IMR-90 (cell line): Measurements from ENCODE around the gene PFDN1. TPM values are rescaled to one million over a fixed set of nuclear protein-coding genes. Genes with fewer than 3 reads are reported as not detected.
A peak's percentile ranks its signal among the peaks of the same experiment; 100 is the strongest.

Source experiments
- ATAC-seq: fragments of 200-7000 bp; cut with Tn5 transposase; 2 replicates; pipeline ENCODE4 v1.9.1; 2020; ENCODE audit warnings: low read depth, mild to moderate bottlenecking, moderate library complexity
- BruUV-seq: library from RNA; stranded (reverse); fragments of 400-500 nt; replicated peaks from 2 replicates; lab custom pipeline; 2021; lab: Mats Ljungman, UMichigan
- CTCF ChIA-PET: fragments of 300-600 bp; formaldehyde crosslinking; extraction: SDS; loops from one replicate; lab custom pipeline; 2021; ENCODE audit warnings: antibody characterized with exemption; lab: Yijun Ruan, JAX
- POLR2A ChIA-PET: fragments of 300-600 bp; sonication (Branson Sonifier 250); formaldehyde crosslinking; loops from one replicate; lab custom pipeline; 2022; ENCODE audit warnings: antibody characterized with exemption; ENCODE audit not compliant: unreplicated experiment; lab: Charles Lee
- DNase-seq: peaks from one replicate; pipeline ENCODE4 v3.0.0; 2013
- H2AFZ ChIP-seq: replicated peaks from 2 replicates; pipeline ENCODE3; 2013; ENCODE audit warnings: low read length, mild to moderate bottlenecking; ENCODE audit not compliant: poor library complexity
- H2AK5ac ChIP-seq: 2 replicates; pipeline ENCODE4 v1.6.1; 2013; ENCODE audit warnings: low read depth, low read length, inconsistent platforms
- H2AK9ac ChIP-seq: replicated peaks from 2 replicates; pipeline ENCODE3; 2013; ENCODE audit warnings: mild to moderate bottlenecking, low read depth, low read length, moderate library complexity; ENCODE audit not compliant: poor library complexity
- H2BK120ac ChIP-seq: 2 replicates; pipeline ENCODE4 v1.6.1; 2013; ENCODE audit warnings: low read depth, low read length, inconsistent platforms
- H2BK15ac ChIP-seq: 3 replicates; pipeline ENCODE4 v1.6.1; 2013; ENCODE audit warnings: low read depth, low read length, inconsistent platforms
- H2BK20ac ChIP-seq: 2 replicates; pipeline ENCODE4 v1.6.1; 2013; ENCODE audit warnings: low read depth, mild to moderate bottlenecking, inconsistent platforms, low read length, moderate library complexity
- H2BK5ac ChIP-seq: 2 replicates; pipeline ENCODE4 v1.6.1; 2013; ENCODE audit warnings: mild to moderate bottlenecking, low read depth, low read length, inconsistent platforms; ENCODE audit not compliant: poor library complexity, severe bottlenecking
- H3K14ac ChIP-seq: replicated peaks from 2 replicates; pipeline ENCODE4 v1.6.1; 2013; ENCODE audit warnings: low read depth, low read length, inconsistent platforms
- H3K18ac ChIP-seq: 2 replicates; pipeline ENCODE4 v1.6.1; 2013; ENCODE audit warnings: low read depth, low read length, control low read depth
- H3K23ac ChIP-seq: 2 replicates; pipeline ENCODE4 v1.6.1; 2013; ENCODE audit warnings: low read depth, low read length, inconsistent platforms
- H3K27ac ChIP-seq: 2 replicates; pipeline ENCODE4 v1.5.1; 2013; ENCODE audit warnings: mild to moderate bottlenecking, control low read depth, low read length; ENCODE audit not compliant: insufficient read depth
- H3K27me3 ChIP-seq: 2 replicates; pipeline ENCODE4 v1.6.1; 2013; ENCODE audit warnings: low read length; ENCODE audit not compliant: control insufficient read depth, insufficient read depth
- H3K36me3 ChIP-seq: 2 replicates; pipeline ENCODE4 v1.6.1; 2013; ENCODE audit warnings: low read length, mixed read lengths; ENCODE audit not compliant: control insufficient read depth, insufficient read depth
- H3K4ac ChIP-seq: 2 replicates; pipeline ENCODE4 v1.6.1; 2013; ENCODE audit warnings: low read depth, low read length, inconsistent platforms
- H3K4me1 ChIP-seq: 2 replicates; pipeline ENCODE4 v1.6.1; 2013; ENCODE audit warnings: low read length, mixed read lengths; ENCODE audit not compliant: control insufficient read depth, insufficient read depth
- H3K4me2 ChIP-seq: 2 replicates; pipeline ENCODE4 v1.6.1; 2013; ENCODE audit warnings: low read depth, mild to moderate bottlenecking, control low read depth, low read length, moderate library complexity
- H3K4me3 ChIP-seq: 2 replicates; pipeline ENCODE4 v1.5.1; 2013; ENCODE audit warnings: low read depth, mild to moderate bottlenecking, control low read depth, low read length, moderate library complexity; ENCODE audit not compliant: insufficient read depth
- H3K56ac ChIP-seq: 2 replicates; pipeline ENCODE4 v1.6.1; 2013; ENCODE audit warnings: low read length, inconsistent platforms; ENCODE audit not compliant: insufficient read depth; ENCODE audit errors: extremely low read depth
- H3K79me1 ChIP-seq, 2 experiments: 2 replicates each; pipeline ENCODE4 v1.6.1; 2013; ENCODE audit warnings: low read length in 2 of 2, inconsistent platforms in 1 of 2, low read depth in 1 of 2
- H3K9ac ChIP-seq: 2 replicates; pipeline ENCODE4 v1.6.1; 2013; ENCODE audit warnings: low read depth, low read length, control low read depth
- H3K9me1 ChIP-seq: 2 replicates; pipeline ENCODE4 v1.6.1; 2013; ENCODE audit warnings: low read length, inconsistent platforms; ENCODE audit not compliant: insufficient read depth
- H3K9me3 ChIP-seq: 2 replicates; pipeline ENCODE4 v1.6.1; 2013; ENCODE audit warnings: low read length; ENCODE audit not compliant: control insufficient read depth, insufficient read depth
- H4K20me1 ChIP-seq: 2 replicates; pipeline ENCODE4 v1.6.1; 2013; ENCODE audit warnings: low read length, inconsistent platforms; ENCODE audit not compliant: insufficient read depth
- H4K5ac ChIP-seq: 2 replicates; pipeline ENCODE4 v1.6.1; 2013; ENCODE audit warnings: mild to moderate bottlenecking, low read depth, low read length, control low read depth
- H4K8ac ChIP-seq, 2 experiments: 2 replicates each; pipeline ENCODE4 v1.6.1; 2013; ENCODE audit warnings: low read depth in 2 of 2, low read length in 2 of 2, control low read depth in 1 of 2, inconsistent platforms in 1 of 2
- H4K91ac ChIP-seq: 2 replicates; pipeline ENCODE4 v1.6.1; 2013; ENCODE audit warnings: low read depth, low read length, inconsistent platforms; ENCODE audit not compliant: insufficient read depth
- CEBPB ChIP-seq: IDR thresholded peaks from 2 replicates; pipeline ENCODE4 v1.6.1; 2012; ENCODE audit warnings: low read depth, low read length, improper control_type of control experiment
- ELK1 ChIP-seq: fragments of 150-350 bp; IDR thresholded peaks from 2 replicates; pipeline ENCODE4 v1.6.1; 2016; ENCODE audit warnings: low read depth, mild to moderate bottlenecking, low read length, moderate library complexity, borderline replicate concordance
- FOS ChIP-seq: fragments of 150-350 bp; IDR thresholded peaks from 2 replicates; pipeline ENCODE4 v1.6.1; 2016; ENCODE audit warnings: low read depth, low read length
- MAFK ChIP-seq: IDR thresholded peaks from 2 replicates; pipeline ENCODE4 v1.6.1; 2012; ENCODE audit warnings: low read depth, low read length, improper control_type of control experiment
- MXI1 ChIP-seq: IDR thresholded peaks from 2 replicates; pipeline ENCODE4 v1.6.1; 2012; ENCODE audit warnings: low read depth, mild to moderate bottlenecking, low read length, moderate library complexity, borderline replicate concordance
- POLR2A ChIP-seq: IDR thresholded peaks from 2 replicates; pipeline ENCODE4 v1.6.1; 2012; ENCODE audit warnings: mild to moderate bottlenecking, low read depth, low read length
- RAD21 ChIP-seq: IDR thresholded peaks from 2 replicates; pipeline ENCODE4 v1.6.1; 2012; ENCODE audit warnings: low read length, improper control_type of control experiment
- RFX5 ChIP-seq: IDR thresholded peaks from 2 replicates; pipeline ENCODE4 v1.8.0; 2012; ENCODE audit warnings: low read depth, mild to moderate bottlenecking, low read length, moderate library complexity
- WGBS, 2 experiments: methylation state at CpG; one replicate each; pipeline versions ENCODE4 v1.1.5 to v1.1.7; 2013; ENCODE audit warnings: missing lambda C conversion rate in 2 of 2; ENCODE audit not compliant: insufficient read length in 1 of 2; ENCODE audit errors: extremely low coverage in 2 of 2; 5-methylcytosine and 5-hydroxymethylcytosine counted together
- dilution Hi-C: fragments of 300-500 bp; cut with HindIII; formaldehyde crosslinking; loops from one replicate; pipeline ENCODE4 v1.14.3; 2018; ENCODE audit warnings: low sequenced_read_pairs; ENCODE audit not compliant: unreplicated experiment
- in situ Hi-C: fragments of 300-500 bp; cut with MboI; formaldehyde crosslinking; loops from 3 replicates; pipeline ENCODE4 v1.14.3; 2019; ENCODE audit warnings: low sequenced_read_pairs, inconsistent platforms, mixed read lengths
- intact Hi-C: fragments of 100-400 bp; cut with micrococcal nuclease; formaldehyde crosslinking; loops from 2 replicates; pipeline ENCODE4 v1.10.0; 2022
- polyA plus RNA-seq, 3 experiments: library from polyadenylated mRNA; depleted of rRNA; stranded (reverse); fragments of >200 nt; gene quantifications; 2 replicates each; pipeline ENCODE4 v1.2.3, GENCODE V29; 2012; ENCODE audit warnings: low replicate concordance in 1 of 3
- total RNA-seq: library from RNA; depleted of rRNA; stranded (reverse); fragments of >200 nt; gene quantifications from 2 replicates; pipeline ENCODE4 v1.2.3, GENCODE V29; 2012

PFDN1 gene
- total and polyA plus RNA-seq, 2 of the 4 experiments (the other 2 are of a cell fraction), result 98.8 to 134 TPM

- no peak for TF ChIP-seq MXI1
- peak; percentile 63 for TF ChIP-seq MAFK
- TF ChIP-seq RAD21, result peak; percentile 37
- peak; percentile 86 for TF ChIP-seq FOS
- no peak for TF ChIP-seq RFX5
- no peak for TF ChIP-seq POLR2A
- TF ChIP-seq CEBPB, result no peak
- TF ChIP-seq ELK1, result peak; percentile 99
- no peaks in the 10 kb centered on the region for H3K27me3 ChIP-seq
- H3K14ac ChIP-seq, result no peak overlapping the region
- no peak overlapping the region for H3K23ac ChIP-seq
- in situ Hi-C loops (no loop called here), dilution Hi-C loops (no loop called here), intact Hi-C loops (loop anchor here (2.0 kb wide), 1 partner anchor 25 kb away; no protein-coding TSS in a partner anchor)
- H3K79me1 ChIP-seq, result peaks cover 34 to 76% of the 10 kb centered on the region in 2 experiments
- H3K27ac ChIP-seq, result 0 out of 2 replicates have a peak overlapping the region, but pooled peaks have one; percentile 7
- no peak overlapping the region for H3K4ac ChIP-seq
- peak overlapping the region; percentile 71; the same call in 1 of the 2 replicates for H2AK5ac ChIP-seq
- H2BK120ac ChIP-seq, result no peak overlapping the region
- ChIA-PET CTCF (interaction anchor here (0.6 to 3.5 kb wide), 7 partner anchors 12 to 99 kb away, joined by 3 to 15 read pairs (median 4); partner anchors contain the start of genes HBEGF and SLC4A9), POLR2A (interaction anchor here (0.6 kb wide), 1 partner anchor 84 kb away, joined by 8 read pairs; no protein-coding TSS in a partner anchor)
- H3K4me1 ChIP-seq, result peaks cover 11% of the 10 kb centered on the region
- H2BK20ac ChIP-seq, result peak overlapping the region; percentile 23; the same call in 1 of the 2 replicates
- no CpG with 5 or more reads among the region's 8 CpGs for WGBS, 2 experiments
- H3K56ac ChIP-seq, result no peak overlapping the region
- H2BK15ac ChIP-seq, result 0 out of 3 replicates have a peak overlapping the region, but pooled peaks have one; percentile 23
- H3K18ac ChIP-seq, result no peak overlapping the region
- H3K9me3 ChIP-seq, result no peaks in the 10 kb centered on the region
- peaks cover 20% of the 10 kb centered on the region for H3K9me1 ChIP-seq
- H4K5ac ChIP-seq, result no peak overlapping the region
- H4K20me1 ChIP-seq, result peaks cover 13% of the 10 kb centered on the region
- H3K4me2 ChIP-seq, result peak overlapping the region; percentile 64
- no peak overlapping the region for H2AK9ac ChIP-seq
- no peak overlapping the region for H4K91ac ChIP-seq
- H4K8ac ChIP-seq, result no peak overlapping the region; a peak in 1 of 4 replicates
- no TSS peak for BruUV-seq
- H3K36me3 ChIP-seq, result peaks cover 1% of the 10 kb centered on the region; the same call in 1 of the 2 replicates
- no peak overlapping the region for H2BK5ac ChIP-seq
- H3K9ac ChIP-seq, result no peak overlapping the region
- no peak overlapping the region for H2AFZ ChIP-seq
- ATAC-seq (peak; percentile 99), DNase-seq (peak; percentile 92)
- H3K4me3 ChIP-seq, result no peak overlapping the region
Observed at GRCh38 chr5:140261403-140262171, 41.3 kb downstream of the PFDN1 start.
